ENCODE data around the gene NEK10. TPM values are rescaled to one million over a fixed set of nuclear protein-coding genes. Genes with fewer than 3 reads are reported as not detected.

NEK10 gene
- total RNA-seq, 2 experiments from 2014 or later = 0.28 to 1.3 TPM

DNA sequence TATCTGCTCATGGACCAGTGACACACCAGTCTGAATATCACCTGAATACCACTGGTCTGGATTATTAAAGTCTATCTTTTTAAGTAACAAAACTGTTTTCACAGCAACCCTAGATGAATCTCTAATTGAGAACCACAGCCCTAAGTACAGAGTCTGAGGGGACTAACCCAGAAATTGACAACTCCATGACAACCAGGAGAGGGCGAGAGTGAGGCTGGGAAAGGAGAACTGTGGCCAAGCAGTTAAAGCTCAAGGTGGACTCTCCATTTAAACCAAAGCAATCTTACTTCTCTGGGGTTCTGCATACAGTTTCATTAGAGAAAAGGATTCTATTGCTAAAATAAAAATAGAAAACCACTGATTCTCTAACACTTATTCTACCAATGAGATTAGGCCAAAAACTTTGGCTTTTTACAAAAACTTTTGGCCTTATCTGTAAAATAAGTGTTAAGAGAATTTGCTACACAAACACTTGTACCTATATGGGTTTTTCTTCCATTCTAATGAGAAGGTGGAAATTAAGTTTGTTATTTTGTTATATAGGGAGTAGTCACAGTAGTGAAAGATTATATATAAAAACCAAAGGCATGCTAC is 11.4 kb downstream of the NEK10 start:
- no peak overlapping the region for H3K4me3 ChIP-seq (ENCODE audit: low read depth, low read length, poor library complexity, severe bottlenecking)
- intact Hi-C loops (cut with micrococcal nuclease; ENCODE audit: unreplicated experiment) = loop anchor here (1.0 to 5.0 kb wide), 3 partner anchors 110 to 323 kb away; partner anchors contain the start of gene SLC4A7
- H3K9me3 ChIP-seq (ENCODE audit: low read length) = no peaks in the 10 kb centered on the region
- DNase-seq (ENCODE audit: low spot score) = peak; percentile 64
- no peaks in the 10 kb centered on the region for H4K20me1 ChIP-seq (ENCODE audit: insufficient read depth, low read length)
- H3K27ac ChIP-seq (ENCODE audit: low read depth, low read length, poor library complexity, severe bottlenecking) = no peak overlapping the region
- ChIA-PET POLR2A (interaction anchor here (1.0 kb wide), 1 partner anchor 109 kb away, joined by 4 read pairs; no protein-coding TSS in a partner anchor), CTCF (ENCODE audit: unreplicated experiment) (no interaction called here)
- TF ChIP-seq, protein P1, sequence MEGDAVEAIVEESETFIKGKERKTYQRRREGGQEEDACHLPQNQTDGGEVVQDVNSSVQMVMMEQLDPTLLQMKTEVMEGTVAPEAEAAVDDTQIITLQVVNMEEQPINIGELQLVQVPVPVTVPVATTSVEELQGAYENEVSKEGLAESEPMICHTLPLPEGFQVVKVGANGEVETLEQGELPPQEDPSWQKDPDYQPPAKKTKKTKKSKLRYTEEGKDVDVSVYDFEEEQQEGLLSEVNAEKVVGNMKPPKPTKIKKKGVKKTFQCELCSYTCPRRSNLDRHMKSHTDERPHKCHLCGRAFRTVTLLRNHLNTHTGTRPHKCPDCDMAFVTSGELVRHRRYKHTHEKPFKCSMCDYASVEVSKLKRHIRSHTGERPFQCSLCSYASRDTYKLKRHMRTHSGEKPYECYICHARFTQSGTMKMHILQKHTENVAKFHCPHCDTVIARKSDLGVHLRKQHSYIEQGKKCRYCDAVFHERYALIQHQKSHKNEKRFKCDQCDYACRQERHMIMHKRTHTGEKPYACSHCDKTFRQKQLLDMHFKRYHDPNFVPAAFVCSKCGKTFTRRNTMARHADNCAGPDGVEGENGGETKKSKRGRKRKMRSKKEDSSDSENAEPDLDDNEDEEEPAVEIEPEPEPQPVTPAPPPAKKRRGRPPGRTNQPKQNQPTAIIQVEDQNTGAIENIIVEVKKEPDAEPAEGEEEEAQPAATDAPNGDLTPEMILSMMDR (conservative IDR thresholded peaks at IDR 0.05; ENCODE audit: low read length) = peak; percentile 86
- TF ChIP-seq EZH2phosphoT487 (IDR thresholded peaks at IDR 0.05; ENCODE audit: borderline replicate concordance, low read depth, low read length) = no peak
- no peak overlapping the region for H3K4me2 ChIP-seq (ENCODE audit: low read length)
- no peak overlapping the region; the same call in 1 of the 2 replicates for H2AFZ ChIP-seq (ENCODE audit: low read length)
- no peaks in the 10 kb centered on the region for H3K79me2 ChIP-seq (ENCODE audit: insufficient read depth, low read depth, low read length)
- no peaks in the 10 kb centered on the region for H3K36me3 ChIP-seq (ENCODE audit: insufficient read depth, low read length)
- no TSS peak for BruUV-seq (replicated peaks)
- H3K9me2 ChIP-seq (ENCODE audit: insufficient read depth, low read length) = no peaks in the 10 kb centered on the region
- peaks cover 21% of the 10 kb centered on the region for H3K4me1 ChIP-seq (ENCODE audit: insufficient read depth, low read length, poor library complexity, severe bottlenecking)

DNA sequence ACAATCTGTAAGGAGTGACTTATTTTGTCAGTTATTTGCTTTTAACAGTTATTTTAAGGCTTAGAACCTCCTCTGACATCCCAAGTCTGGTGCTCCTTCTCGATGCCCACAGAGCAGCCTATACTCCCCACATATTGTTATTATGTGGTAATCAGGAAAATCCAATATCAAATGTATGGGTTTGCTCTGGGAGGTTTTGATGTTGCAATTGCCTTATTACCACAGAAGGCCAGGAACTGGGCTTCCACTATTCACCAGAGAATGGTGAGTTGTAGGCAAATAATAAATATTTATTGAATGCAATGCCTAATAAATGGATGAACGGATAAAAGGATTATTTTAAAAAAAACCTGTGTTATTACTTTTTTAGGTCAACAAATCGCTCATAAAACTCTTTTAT is 12.2 kb downstream of the NEK10 start:
- DNase-seq (ENCODE audit: low spot score) = no peak

More for the DNA sequence above, 12.2 kb downstream of the NEK10 start:
- Histone ChIP-seq H2AFZ (ENCODE audit: low read length) (no peak overlapping the region), H3K9me2 (ENCODE audit: insufficient read depth, low read length) (no peaks in the 10 kb centered on the region), H3K36me3 (ENCODE audit: insufficient read depth, low read length) (no peaks in the 10 kb centered on the region), H3K4me1 (ENCODE audit: insufficient read depth, low read length, poor library complexity, severe bottlenecking) (peaks cover 21% of the 10 kb centered on the region), H3K9me3 (ENCODE audit: low read length) (no peaks in the 10 kb centered on the region), H3K4me2 (ENCODE audit: low read length) (no peak overlapping the region), H3K4me3 (ENCODE audit: low read depth, low read length, poor library complexity, severe bottlenecking) (no peak overlapping the region), H4K20me1 (ENCODE audit: insufficient read depth, low read length) (no peaks in the 10 kb centered on the region), H3K79me2 (ENCODE audit: insufficient read depth, low read depth, low read length) (no peaks in the 10 kb centered on the region), H3K27ac (ENCODE audit: low read depth, low read length, poor library complexity, severe bottlenecking) (no peak overlapping the region)
- intact Hi-C loops (cut with micrococcal nuclease; ENCODE audit: unreplicated experiment) = loop anchor here (1.0 to 5.0 kb wide), 3 partner anchors 110 to 324 kb away; partner anchors contain the start of gene SLC4A7
- POLR2A ChIA-PET = no interaction called here
- BruUV-seq (replicated peaks) = no TSS peak
- CTCF ChIA-PET (ENCODE audit: unreplicated experiment) = no interaction called here
- TF ChIP-seq, protein P1 (conservative IDR thresholded peaks at IDR 0.05; ENCODE audit: low read length) = no peak
- TF ChIP-seq EZH2phosphoT487 (IDR thresholded peaks at IDR 0.05; ENCODE audit: borderline replicate concordance, low read depth, low read length) = no peak

Data from OCI-LY7 (cell line).